ENCODE results near the gene NECAB2.

NECAB2 gene

GRCh38 chr16:84000989-84001642, 33.1 kb downstream of the NECAB2 start:
- Histone ChIP-seq H3K4me3 (no peak overlapping the region), H3K27ac (no peak overlapping the region)
- no peak for DNase-seq (ENCODE audit: low spot score)
- no peak for TF ChIP-seq CTCF (IDR thresholded peaks at IDR 0.05)

- no peak for TF ChIP-seq CTCF (IDR thresholded peaks at IDR 0.05)
- Histone ChIP-seq H3K4me3 (no peak overlapping the region), H3K27ac (no peak overlapping the region)
- no peak for DNase-seq (ENCODE audit: low spot score)
These were observed 33.7 kb downstream of the NECAB2 start for GRCh38 chr16:84001726-84002125.

- no peak for DNase-seq (ENCODE audit: low spot score)
- TF ChIP-seq CTCF (IDR thresholded peaks at IDR 0.05) = no peak
- Histone ChIP-seq H3K4me3 (no peak overlapping the region), H3K27ac (no peak overlapping the region)
These were observed 35.0 kb downstream of the NECAB2 start for GRCh38 chr16:84003038-84003437.

- no peak for DNase-seq (ENCODE audit: low spot score)
- TF ChIP-seq CTCF (IDR thresholded peaks at IDR 0.05) = no peak
- H3K27ac ChIP-seq = no peak overlapping the region
- no peak overlapping the region for H3K4me3 ChIP-seq
These were observed 36.4 kb downstream of the NECAB2 start for GRCh38 chr16:84004442-84004841.

GRCh38 chr16:84005391-84005790, 37.3 kb downstream of the NECAB2 start:
- no peak overlapping the region for H3K27ac ChIP-seq
- TF ChIP-seq CTCF (IDR thresholded peaks at IDR 0.05) = no peak
- H3K4me3 ChIP-seq = no peak overlapping the region
- no peak for DNase-seq (ENCODE audit: low spot score)

GRCh38 chr16:84007520-84007919, 39.5 kb downstream of the NECAB2 start:
- DNase-seq (ENCODE audit: low spot score) = no peak
- no peak overlapping the region for H3K27ac ChIP-seq
- no peak for TF ChIP-seq CTCF (IDR thresholded peaks at IDR 0.05)
- H3K4me3 ChIP-seq = no peak overlapping the region

GRCh38 chr16:84007965-84008364, 39.9 kb downstream of the NECAB2 start:
- Histone ChIP-seq H3K4me3 (no peak overlapping the region), H3K27ac (no peak overlapping the region)
- TF ChIP-seq CTCF (IDR thresholded peaks at IDR 0.05) = no peak
- DNase-seq (ENCODE audit: low spot score) = no peak

Data from coronary artery (tissue), 2 donors.